Putamen (tissue), 1 donor: ENCODE measurements around the gene PET100.

Experiments used
- DNase-seq: peaks from one replicate; pipeline ENCODE4 v3.0.0-alpha.2; 2016; ENCODE audit warnings: low spot score

Gene PET100

GRCh38 chr19:7650148-7650547 lies 20.6 kb downstream of the PET100 start:
- DNase-seq = no peak

DNA sequence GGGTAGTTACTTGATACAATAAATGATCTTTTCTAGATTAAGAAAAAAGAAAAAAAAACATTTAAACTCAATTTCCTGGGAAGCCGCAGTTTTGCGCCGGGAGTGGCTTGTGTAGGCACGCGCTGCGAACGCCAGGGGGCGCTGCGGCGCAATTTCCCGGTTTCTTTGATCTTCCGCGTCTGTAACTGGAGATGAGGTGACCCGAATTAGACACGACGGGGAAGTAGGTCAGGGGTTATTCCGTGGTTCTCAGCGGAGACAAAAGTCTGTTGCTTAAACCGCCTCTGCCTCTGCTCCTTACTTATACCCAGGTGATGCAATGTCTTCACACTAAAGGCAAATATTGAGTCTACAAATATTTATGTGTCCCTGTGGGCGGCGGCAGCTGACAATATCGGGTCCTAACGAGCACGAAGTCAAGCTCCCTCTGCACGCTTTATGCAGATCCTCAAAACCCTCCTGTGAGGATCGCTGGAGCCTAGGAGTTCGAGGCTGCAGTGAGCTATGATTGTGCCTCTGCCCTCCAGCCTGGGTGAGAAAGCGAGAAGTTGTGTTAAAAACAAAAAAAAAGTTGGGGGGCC lies 22.6 kb downstream of the PET100 start:
- peak; percentile 39 for DNase-seq

GRCh38 chr19:7654401-7654800 lies 24.8 kb downstream of the PET100 start:
- no peak for DNase-seq

DNA sequence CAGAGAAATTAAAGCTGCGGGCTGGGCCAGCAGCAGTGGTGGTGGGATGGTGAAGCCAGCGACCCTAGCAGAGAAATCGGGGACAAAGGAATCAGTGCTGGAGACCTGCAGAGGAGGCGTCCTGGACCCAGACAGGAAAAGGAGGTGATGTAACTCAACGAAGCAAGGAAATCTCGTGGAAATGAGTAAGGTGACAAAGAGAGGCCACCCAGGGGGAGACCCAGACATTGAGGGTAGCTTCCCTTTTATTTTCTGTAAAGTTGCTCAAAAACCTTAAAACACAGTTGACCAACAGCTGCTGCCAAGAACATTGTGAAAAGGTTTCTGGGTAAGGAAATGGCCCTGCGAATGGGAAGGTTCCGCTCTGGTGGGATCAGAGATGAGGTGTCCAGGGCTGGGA lies 26.0 kb downstream of the PET100 start:
- DNase-seq = no peak

- no peak for DNase-seq
Measured at GRCh38 chr19:7657131-7657751, 27.6 kb downstream of the PET100 start.

DNA sequence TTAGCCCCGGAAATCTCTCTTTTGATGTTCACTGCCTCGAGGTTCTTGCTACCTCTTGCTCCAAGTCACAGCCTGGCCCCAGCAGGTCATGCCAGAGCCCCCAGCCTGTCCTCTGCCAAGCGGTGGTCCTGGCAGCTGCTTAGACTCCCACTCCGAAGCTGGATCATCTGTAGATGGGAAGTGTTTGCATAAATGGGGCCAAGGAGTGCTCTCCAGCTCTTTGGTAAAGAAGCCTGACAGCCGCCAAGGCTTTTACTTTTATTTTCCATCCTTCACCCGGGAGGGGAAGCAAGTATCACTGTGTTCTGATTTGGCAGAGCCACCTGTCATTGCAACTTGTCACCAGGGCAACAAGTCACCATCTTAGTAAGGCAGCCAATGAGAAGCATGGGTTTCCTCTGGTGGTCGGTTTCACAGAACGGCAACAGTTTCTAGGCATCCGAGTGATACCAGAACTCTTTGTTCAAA lies 28.7 kb downstream of the PET100 start:
- DNase-seq = no peak

DNA sequence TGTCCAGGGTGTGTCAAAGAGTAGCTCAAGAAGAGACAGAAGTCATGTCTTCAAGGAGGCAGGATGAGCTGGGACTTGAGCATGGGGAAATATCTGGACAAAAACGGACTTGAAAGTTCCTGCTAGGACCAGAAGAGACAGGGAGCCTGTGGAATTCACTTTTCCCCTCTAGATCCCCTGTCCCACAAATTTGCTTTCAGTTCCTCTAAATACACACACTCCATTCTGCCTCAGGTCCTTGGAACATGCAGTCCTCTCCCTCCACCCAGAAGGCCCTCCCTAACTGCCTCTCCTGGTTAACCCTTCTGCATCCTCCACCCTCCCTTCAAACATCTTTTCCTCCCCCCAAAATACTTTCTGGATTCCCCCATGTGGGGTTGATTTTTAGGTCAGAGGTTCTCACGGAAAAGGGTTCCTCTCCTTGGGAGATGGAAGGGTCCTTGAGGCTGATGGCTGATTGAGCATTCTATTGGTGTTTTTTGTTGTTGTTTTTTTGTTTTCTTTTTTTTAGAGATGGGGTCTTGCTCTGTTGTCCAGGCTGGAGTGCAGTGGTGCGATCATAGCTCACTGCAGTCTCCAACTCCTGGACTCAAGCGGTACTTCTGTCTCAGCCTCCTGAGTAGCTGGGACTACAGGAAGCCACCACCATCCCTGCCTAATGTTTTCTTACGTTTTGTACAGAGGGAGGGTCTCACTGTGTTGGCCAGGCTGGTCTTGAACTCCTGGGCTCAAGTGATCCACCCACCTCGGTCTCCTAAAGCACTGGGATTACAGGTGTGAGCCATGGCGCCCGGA lies 32.3 kb downstream of the PET100 start:
- DNase-seq = no peak

DNA sequence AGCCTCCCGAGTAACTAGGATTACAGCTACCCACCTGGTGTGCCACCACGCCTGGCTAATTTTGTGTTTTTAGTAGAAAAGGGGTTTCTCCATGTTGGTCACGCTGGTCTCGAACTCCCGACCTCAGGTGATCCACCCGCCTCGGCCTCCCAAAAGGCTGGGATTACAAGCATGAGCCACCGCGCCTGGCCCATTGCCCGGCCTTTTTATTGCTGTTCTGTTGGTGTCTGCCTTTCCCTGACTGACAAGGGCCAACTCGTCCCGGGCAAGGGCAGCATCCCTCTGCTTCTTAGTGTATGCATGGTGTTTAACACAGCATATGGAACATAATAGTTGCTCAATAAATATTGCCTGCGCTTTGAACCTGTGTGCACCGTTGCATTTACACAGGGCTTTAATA lies 33.1 kb downstream of the PET100 start:
- DNase-seq = no peak

- no peak for DNase-seq
Measured at GRCh38 chr19:7663706-7664105, 34.1 kb downstream of the PET100 start.

DNA sequence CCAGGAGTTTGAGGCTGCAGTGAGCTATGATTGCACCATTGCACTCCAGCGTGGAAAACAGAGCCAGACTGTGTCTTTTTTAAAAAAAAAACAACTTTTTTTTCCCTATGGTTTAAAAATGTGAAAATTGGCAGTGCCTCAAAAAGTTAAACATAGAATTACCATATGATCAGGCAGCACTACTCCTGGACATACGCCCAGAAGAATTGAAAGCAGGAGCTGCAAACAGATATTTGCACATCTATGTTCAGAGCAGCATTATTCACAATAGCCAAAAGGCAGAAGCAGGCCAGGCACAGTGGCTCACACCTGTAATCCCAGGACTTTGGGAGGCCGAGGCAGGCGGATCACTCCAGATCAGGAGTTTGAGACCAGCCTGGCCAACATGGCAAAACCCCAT lies 35.5 kb downstream of the PET100 start:
- DNase-seq = no peak

- no peak for DNase-seq
Measured at GRCh38 chr19:7668842-7669241, 39.2 kb downstream of the PET100 start, which contains the start of gene RETN. TSS of gene RETN (plus strand) at chr19:7669049. CDS start at chr19:7669327, 278 bp downstream.

DNA sequence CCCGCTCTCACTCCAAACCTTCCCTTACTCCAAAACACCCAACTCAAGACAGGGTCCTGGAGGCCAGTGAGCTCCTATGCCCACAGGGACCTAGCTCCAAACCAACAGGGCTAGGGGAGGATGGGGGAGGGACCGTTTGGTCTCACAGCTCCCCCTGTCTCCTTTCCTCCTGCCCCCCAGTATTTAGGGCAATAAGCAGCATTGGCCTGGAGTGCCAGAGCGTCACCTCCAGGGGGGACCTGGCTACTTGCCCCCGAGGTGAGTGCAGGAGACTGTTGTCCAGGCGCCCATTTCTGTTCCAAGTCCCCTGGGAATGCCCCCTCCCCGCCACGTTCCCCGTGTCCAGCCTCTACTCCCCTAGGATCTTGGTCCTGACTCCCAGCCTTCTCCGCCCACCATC lies 40.0 kb downstream of the PET100 start:
- no peak for DNase-seq

DNA sequence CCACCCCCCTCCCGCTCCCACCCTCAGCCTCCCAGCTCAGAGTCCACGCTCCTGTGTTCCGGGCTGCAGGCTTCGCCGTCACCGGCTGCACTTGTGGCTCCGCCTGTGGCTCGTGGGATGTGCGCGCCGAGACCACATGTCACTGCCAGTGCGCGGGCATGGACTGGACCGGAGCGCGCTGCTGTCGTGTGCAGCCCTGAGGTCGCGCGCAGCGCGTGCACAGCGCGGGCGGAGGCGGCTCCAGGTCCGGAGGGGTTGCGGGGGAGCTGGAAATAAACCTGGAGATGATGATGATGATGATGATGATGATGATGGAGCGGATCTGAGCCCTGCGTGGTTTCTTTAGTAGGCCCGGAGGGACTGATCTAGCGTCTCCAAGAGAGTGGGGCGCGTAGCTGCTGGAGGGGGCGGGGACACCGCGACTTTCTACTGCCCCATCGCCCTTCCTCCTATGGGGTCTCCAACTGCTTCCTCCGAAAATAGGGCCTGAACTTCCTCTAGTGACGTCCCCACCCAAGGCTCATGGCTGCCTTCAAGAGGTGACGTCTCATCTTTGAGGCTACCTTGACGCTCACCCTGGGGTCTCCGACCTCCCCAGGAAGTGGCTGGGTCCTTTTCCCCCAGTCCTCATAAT lies 40.7 kb downstream of the PET100 start:
- DNase-seq = peak; percentile 24

- no peak for DNase-seq
Measured at GRCh38 chr19:7670790-7671189, 41.2 kb downstream of the PET100 start.

DNA sequence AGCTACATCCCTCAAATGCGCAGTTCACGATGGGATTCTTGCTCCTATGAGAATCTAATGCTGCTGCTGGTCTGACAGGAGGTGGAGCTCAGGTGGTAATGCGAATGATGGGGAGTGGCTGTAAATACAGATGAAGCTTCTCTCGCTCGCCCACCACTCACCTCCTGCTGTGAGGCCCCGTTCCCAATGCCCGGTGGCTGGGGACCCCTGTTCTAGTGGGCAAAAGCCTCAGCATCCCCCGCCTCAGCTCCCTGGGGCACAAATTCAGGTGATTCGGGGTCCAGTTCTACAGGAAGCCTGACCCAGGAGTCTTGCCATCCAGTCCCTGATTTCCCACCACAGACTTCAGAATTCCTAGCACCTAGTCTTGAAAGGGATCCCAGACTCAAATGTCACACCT lies 42.9 kb downstream of the PET100 start:
- no peak for DNase-seq

GRCh38 chr19:7674010-7675005 lies 44.7 kb downstream of the PET100 start:
- DNase-seq = no peak

DNA sequence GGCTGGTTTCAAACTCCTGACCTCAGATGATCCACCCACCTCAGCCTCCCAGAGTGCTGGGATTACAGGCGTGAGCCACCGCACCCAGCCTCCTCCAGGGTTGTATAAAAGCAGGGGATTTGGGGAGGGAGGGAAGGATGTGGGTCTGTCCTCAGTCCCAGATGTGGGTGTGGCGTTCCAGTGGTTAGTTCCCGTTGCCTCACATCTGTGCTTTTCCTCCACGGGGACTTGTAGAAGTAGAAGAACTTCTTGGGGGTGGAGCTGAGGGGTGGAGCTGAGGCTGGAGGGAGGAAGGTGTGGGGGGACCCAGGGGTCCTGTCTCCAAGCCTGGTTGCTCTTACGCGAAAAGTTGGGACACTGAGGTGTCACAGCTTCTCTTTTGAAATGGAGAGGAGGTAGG lies 46.8 kb downstream of the PET100 start:
- no peak for DNase-seq

GRCh38 chr19:7676854-7677253 lies 47.3 kb downstream of the PET100 start, which contains the start of gene MCEMP1:
TSS of gene MCEMP1 (plus strand) at chr19:7677090. CDS start at chr19:7677121, 31 bp downstream.
- DNase-seq = no peak

DNA sequence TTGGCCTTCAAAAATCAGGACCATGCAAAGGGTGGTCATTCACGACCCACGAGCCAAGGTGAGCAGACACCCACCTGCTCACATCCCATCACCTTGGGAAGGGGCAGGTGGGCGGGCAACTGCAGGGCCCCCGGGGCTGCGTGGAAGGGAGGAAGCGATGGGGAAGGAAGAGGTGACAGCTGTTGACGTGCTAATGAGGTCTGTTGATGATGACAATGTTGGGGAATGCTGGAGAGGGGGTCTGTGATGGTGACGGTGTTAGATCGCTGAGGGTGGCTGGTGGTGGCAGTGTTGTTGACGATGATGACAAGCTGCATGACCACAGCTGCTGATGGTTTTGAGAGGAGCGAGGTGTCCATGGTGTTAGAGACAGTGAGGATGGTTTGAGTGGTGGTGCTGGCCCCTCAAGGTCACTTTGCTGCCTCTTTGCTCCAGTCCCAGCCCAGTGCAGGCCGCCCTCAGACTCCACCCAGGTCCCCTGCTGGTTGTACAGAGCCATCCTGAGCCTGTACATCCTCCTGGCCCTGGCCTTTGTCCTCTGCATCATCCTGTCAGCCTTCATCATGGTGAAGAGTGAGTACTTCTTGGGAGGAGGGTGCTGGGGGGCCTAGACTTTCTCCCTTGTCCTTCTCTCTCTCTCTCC lies 48.2 kb downstream of the PET100 start:
- DNase-seq = no peak

DNA sequence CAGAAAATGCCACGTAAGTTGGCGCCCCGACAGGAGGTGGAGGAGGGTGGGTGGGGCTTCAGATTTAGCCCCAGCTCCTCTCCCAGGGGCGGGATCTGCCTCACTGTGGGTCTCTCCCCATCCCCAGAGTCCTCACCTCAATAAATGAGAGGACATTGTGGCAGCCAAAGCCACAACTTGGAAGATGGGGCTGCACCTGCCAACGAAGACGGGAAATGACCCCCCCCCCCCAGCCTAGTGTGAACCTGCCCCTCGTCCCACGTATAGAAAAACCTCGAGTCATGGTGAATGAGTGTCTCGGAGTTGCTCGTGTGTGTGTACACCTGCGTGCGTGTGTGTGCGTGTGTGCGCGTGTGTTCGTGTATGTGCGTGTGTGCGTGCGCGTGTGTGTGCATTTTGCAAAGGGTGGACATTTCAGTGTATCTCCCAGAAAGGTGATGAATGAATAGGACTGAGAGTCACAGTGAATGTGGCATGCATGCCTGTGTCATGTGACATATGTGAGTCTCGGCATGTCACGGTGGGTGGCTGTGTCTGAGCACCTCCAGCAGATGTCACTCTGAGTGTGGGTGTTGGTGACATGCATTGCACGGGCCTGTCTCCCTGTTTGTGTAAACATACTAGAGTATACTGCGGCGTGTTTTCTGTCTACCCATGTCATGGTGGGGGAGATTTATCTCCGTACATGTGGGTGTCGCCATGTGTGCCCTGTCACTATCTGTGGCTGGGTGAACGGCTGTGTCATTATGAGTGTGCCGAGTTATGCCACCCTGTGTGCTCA lies 49.6 kb downstream of the PET100 start:
- peak; percentile 18 for DNase-seq
